Measurements from ENCODE around the gene DLGAP3. TPM values are rescaled to one million over a fixed set of nuclear protein-coding genes. Genes with fewer than 3 reads are reported as not detected.

The DLGAP3 gene
- total and polyA plus RNA-seq, 9 donors: 0.15 to 0.95 (median 0.24) TPM

GRCh38 chr1:34843392-34844251 is 85.8 kb downstream of the DLGAP3 start:
- Histone ChIP-seq H3K4me3 (ENCODE audit: low read length) (no peak overlapping the region), H3K9me3 (replicated peaks; ENCODE audit: control insufficient read depth, low read depth, low read length) (no peaks in the 10 kb centered on the region), H3K4me1 (ENCODE audit: control insufficient read depth, insufficient read depth, low read length) (peaks cover 19% of the 10 kb centered on the region), H3K27ac (ENCODE audit: low read length) (peak overlapping the region; percentile 81), H3K36me3 (ENCODE audit: control insufficient read depth, insufficient read depth, low read length) (peaks cover 7% of the 10 kb centered on the region), H3K27me3 (ENCODE audit: control insufficient read depth, insufficient read depth, low read length) (no peaks in the 10 kb centered on the region)
- DNase-seq: no peak
- 85% methylated on average over 10 of the region's 14 CpGs for WGBS (ENCODE audit: insufficient coverage)

GRCh38 chr1:34842952-34843371 is 86.5 kb downstream of the DLGAP3 start:
- Histone ChIP-seq H3K27ac (ENCODE audit: low read length) (peak overlapping the region; percentile 81), H3K27me3 (ENCODE audit: control insufficient read depth, insufficient read depth, low read length) (no peaks in the 10 kb centered on the region), H3K4me3 (ENCODE audit: low read length) (no peak overlapping the region), H3K36me3 (ENCODE audit: control insufficient read depth, insufficient read depth, low read length) (peaks cover 6% of the 10 kb centered on the region), H3K4me1 (ENCODE audit: control insufficient read depth, insufficient read depth, low read length) (peaks cover 19% of the 10 kb centered on the region), H3K9me3 (replicated peaks; ENCODE audit: control insufficient read depth, low read depth, low read length) (no peaks in the 10 kb centered on the region)
- no peak for DNase-seq
- 93% methylated on average over 2 of the region's 4 CpGs for WGBS (ENCODE audit: insufficient coverage)

- H3K36me3 ChIP-seq (ENCODE audit: control insufficient read depth, insufficient read depth, low read length): no peaks in the 10 kb centered on the region
- H3K4me3 ChIP-seq (ENCODE audit: low read length): no peak overlapping the region
- DNase-seq: no peak
- H3K27ac ChIP-seq (ENCODE audit: low read length): no peak overlapping the region
- peaks cover 19% of the 10 kb centered on the region for H3K4me1 ChIP-seq (ENCODE audit: control insufficient read depth, insufficient read depth, low read length)
- 100% methylated on average over 1 of the region's 3 CpGs for WGBS (ENCODE audit: insufficient coverage)
- H3K27me3 ChIP-seq (ENCODE audit: control insufficient read depth, insufficient read depth, low read length): no peaks in the 10 kb centered on the region
- no peaks in the 10 kb centered on the region for H3K9me3 ChIP-seq (replicated peaks; ENCODE audit: control insufficient read depth, low read depth, low read length)
Measured at GRCh38 chr1:34842073-34842472, 87.4 kb downstream of the DLGAP3 start.

- no peak overlapping the region for H3K27ac ChIP-seq (ENCODE audit: low read length)
Measured at GRCh38 chr1:34840426-34840825, 89.0 kb downstream of the DLGAP3 start.

GRCh38 chr1:34839526-34840305 is 89.7 kb downstream of the DLGAP3 start:
- DNase-seq: no peak
- Histone ChIP-seq H3K9me3 (replicated peaks; ENCODE audit: control insufficient read depth, low read depth, low read length) (no peaks in the 10 kb centered on the region), H3K36me3 (ENCODE audit: control insufficient read depth, insufficient read depth, low read length) (no peaks in the 10 kb centered on the region), H3K4me3 (ENCODE audit: low read length) (no peak overlapping the region), H3K27ac (ENCODE audit: low read length) (no peak overlapping the region), H3K4me1 (ENCODE audit: control insufficient read depth, insufficient read depth, low read length) (peaks cover 18% of the 10 kb centered on the region), H3K27me3 (ENCODE audit: control insufficient read depth, insufficient read depth, low read length) (no peaks in the 10 kb centered on the region)
- WGBS (ENCODE audit: insufficient coverage): 60% methylated on average over 2 of the region's 14 CpGs

More at GRCh38 chr1:34840426-34840825, 89.0 kb downstream of the DLGAP3 start:
- no peak overlapping the region for H3K4me3 ChIP-seq (ENCODE audit: low read length)
- H3K27me3 ChIP-seq (ENCODE audit: control insufficient read depth, insufficient read depth, low read length): no peaks in the 10 kb centered on the region
- no peak for DNase-seq
- H3K4me1 ChIP-seq (ENCODE audit: control insufficient read depth, insufficient read depth, low read length): peaks cover 23% of the 10 kb centered on the region
- no peaks in the 10 kb centered on the region for H3K36me3 ChIP-seq (ENCODE audit: control insufficient read depth, insufficient read depth, low read length)
- H3K9me3 ChIP-seq (replicated peaks; ENCODE audit: control insufficient read depth, low read depth, low read length): no peaks in the 10 kb centered on the region
- 90% methylated on average over 2 of the region's 3 CpGs for WGBS (ENCODE audit: insufficient coverage)

GRCh38 chr1:34833711-34834110 is 95.7 kb downstream of the DLGAP3 start:
- Histone ChIP-seq H3K27ac (ENCODE audit: low read length) (no peak overlapping the region), H3K27me3 (ENCODE audit: control insufficient read depth, insufficient read depth, low read length) (no peaks in the 10 kb centered on the region), H3K4me1 (ENCODE audit: control insufficient read depth, insufficient read depth, low read length) (peaks cover 7% of the 10 kb centered on the region), H3K9me3 (replicated peaks; ENCODE audit: control insufficient read depth, low read depth, low read length) (no peaks in the 10 kb centered on the region), H3K36me3 (ENCODE audit: control insufficient read depth, insufficient read depth, low read length) (no peaks in the 10 kb centered on the region), H3K4me3 (ENCODE audit: low read length) (no peak overlapping the region)
- 75% methylated on average over 1 of the region's 1 CpG for WGBS (ENCODE audit: insufficient coverage)
- no peak for DNase-seq

- H3K4me3 ChIP-seq (ENCODE audit: low read length): no peak overlapping the region
- no peaks in the 10 kb centered on the region for H3K9me3 ChIP-seq (replicated peaks; ENCODE audit: control insufficient read depth, low read depth, low read length)
- peak; percentile 34 for DNase-seq
- peaks cover 7% of the 10 kb centered on the region for H3K4me1 ChIP-seq (ENCODE audit: control insufficient read depth, insufficient read depth, low read length)
- H3K36me3 ChIP-seq (ENCODE audit: control insufficient read depth, insufficient read depth, low read length): no peaks in the 10 kb centered on the region
- peak overlapping the region; percentile 42 for H3K27ac ChIP-seq (ENCODE audit: low read length)
- 94% methylated on average over 3 of the region's 6 CpGs for WGBS (ENCODE audit: insufficient coverage)
- no peaks in the 10 kb centered on the region for H3K27me3 ChIP-seq (ENCODE audit: control insufficient read depth, insufficient read depth, low read length)
Measured at GRCh38 chr1:34831721-34832246, 97.7 kb downstream of the DLGAP3 start.

- no peaks in the 10 kb centered on the region for H3K4me1 ChIP-seq (ENCODE audit: control insufficient read depth, insufficient read depth, low read length)
- H3K27ac ChIP-seq (ENCODE audit: low read length): no peak overlapping the region
- H3K27me3 ChIP-seq (ENCODE audit: control insufficient read depth, insufficient read depth, low read length): no peaks in the 10 kb centered on the region
- no peaks in the 10 kb centered on the region for H3K9me3 ChIP-seq (replicated peaks; ENCODE audit: control insufficient read depth, low read depth, low read length)
- DNase-seq: no peak
- H3K36me3 ChIP-seq (ENCODE audit: control insufficient read depth, insufficient read depth, low read length): no peaks in the 10 kb centered on the region
- no peak overlapping the region for H3K4me3 ChIP-seq (ENCODE audit: low read length)
- no CpG with 5 or more reads among the region's 3 CpGs for WGBS (ENCODE audit: insufficient coverage)
Measured at GRCh38 chr1:34829250-34829649, 100.2 kb downstream of the DLGAP3 start.

- WGBS (ENCODE audit: insufficient coverage): no CpG with 5 or more reads among the region's 2 CpGs
- Histone ChIP-seq H3K4me1 (ENCODE audit: control insufficient read depth, insufficient read depth, low read length) (no peaks in the 10 kb centered on the region), H3K27ac (ENCODE audit: low read length) (no peak overlapping the region), H3K36me3 (ENCODE audit: control insufficient read depth, insufficient read depth, low read length) (no peaks in the 10 kb centered on the region), H3K4me3 (ENCODE audit: low read length) (no peak overlapping the region), H3K9me3 (replicated peaks; ENCODE audit: control insufficient read depth, low read depth, low read length) (no peaks in the 10 kb centered on the region), H3K27me3 (ENCODE audit: control insufficient read depth, insufficient read depth, low read length) (no peaks in the 10 kb centered on the region)
- DNase-seq: no peak
Measured at GRCh38 chr1:34828611-34829010, 100.8 kb downstream of the DLGAP3 start.

GRCh38 chr1:34827341-34827941 is 102.0 kb downstream of the DLGAP3 start:
- no peak overlapping the region for H3K27ac ChIP-seq (ENCODE audit: low read length)
- no peak overlapping the region for H3K4me3 ChIP-seq (ENCODE audit: low read length)
- H3K9me3 ChIP-seq (replicated peaks; ENCODE audit: control insufficient read depth, low read depth, low read length): no peaks in the 10 kb centered on the region
- no peaks in the 10 kb centered on the region for H3K36me3 ChIP-seq (ENCODE audit: control insufficient read depth, insufficient read depth, low read length)
- no peaks in the 10 kb centered on the region for H3K4me1 ChIP-seq (ENCODE audit: control insufficient read depth, insufficient read depth, low read length)
- no peak for DNase-seq
- 84% methylated on average over 2 of the region's 5 CpGs for WGBS (ENCODE audit: insufficient coverage)
- H3K27me3 ChIP-seq (ENCODE audit: control insufficient read depth, insufficient read depth, low read length): no peaks in the 10 kb centered on the region

Measured in muscle of leg (tissue), 11 donors.